Raji (cell line): ENCODE data around the gene DCP1B.

ENCODE experiments used
- POLR2A ChIP-seq: IDR thresholded peaks from 2 replicates; pipeline ENCODE4 v1.6.1; 2011; ENCODE audit warnings: low read depth, low read length, control low read depth; ENCODE audit not compliant: insufficient read depth

The DCP1B gene

DNA sequence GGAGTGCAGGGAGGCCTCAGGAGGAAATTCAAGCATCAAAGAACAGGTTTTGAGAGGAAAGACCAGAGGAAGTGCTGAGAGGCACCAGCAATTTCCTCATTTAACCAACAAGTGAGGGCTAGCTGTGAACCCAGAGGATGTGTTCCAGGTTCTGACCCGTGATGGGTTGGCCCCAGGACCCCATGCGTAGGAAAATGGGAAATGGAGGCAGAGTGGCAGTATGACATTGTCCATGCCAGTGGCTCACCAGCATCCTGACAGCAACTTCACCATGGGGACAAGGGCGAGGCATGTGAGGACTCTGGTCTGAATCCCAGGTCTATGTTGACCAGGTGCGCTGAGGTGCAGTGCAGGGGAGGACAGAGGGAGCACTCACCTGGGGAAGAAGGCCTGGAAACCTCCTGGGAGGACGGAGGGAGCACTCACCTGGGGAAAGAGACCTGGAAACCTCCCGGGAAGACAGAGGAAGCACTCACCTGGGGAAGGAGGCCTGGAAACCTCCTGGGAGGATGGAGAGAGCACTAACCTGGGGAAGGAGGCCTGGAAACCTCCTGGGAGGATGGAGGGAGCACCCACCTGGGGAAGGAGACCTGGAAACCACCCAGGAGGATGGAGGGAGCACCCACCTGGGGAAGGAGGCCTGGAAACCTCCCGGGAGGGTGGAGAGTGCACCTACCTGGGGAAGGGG lies 79.1 kb downstream of the DCP1B start:
- no peak for TF ChIP-seq POLR2A

GRCh38 chr12:1922985-1923384 lies 81.3 kb downstream of the DCP1B start:
- no peak for TF ChIP-seq POLR2A

- no peak for TF ChIP-seq POLR2A
Observed at GRCh38 chr12:1922075-1922709, 82.1 kb downstream of the DCP1B start.

DNA sequence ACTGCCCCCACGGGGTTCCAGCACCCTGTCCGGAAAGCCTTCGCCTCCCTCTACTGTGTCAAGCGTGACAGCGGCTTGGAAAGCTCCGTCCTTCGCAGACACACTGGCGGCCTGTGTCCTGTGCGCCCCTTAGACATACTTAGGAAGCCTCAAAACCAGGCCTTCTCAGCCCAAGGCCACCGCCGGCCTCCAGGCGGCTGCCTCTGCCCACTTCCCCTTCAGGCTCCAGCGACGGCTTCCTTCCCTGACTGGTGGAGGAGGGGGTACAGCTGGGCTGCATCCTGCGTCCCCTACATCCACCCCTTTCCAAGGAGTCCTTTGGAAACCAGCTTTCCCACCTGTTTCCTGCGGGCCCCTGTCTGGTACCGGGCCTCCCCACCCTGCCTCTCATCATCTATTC lies 83.3 kb downstream of the DCP1B start:
- no peak for TF ChIP-seq POLR2A

DNA sequence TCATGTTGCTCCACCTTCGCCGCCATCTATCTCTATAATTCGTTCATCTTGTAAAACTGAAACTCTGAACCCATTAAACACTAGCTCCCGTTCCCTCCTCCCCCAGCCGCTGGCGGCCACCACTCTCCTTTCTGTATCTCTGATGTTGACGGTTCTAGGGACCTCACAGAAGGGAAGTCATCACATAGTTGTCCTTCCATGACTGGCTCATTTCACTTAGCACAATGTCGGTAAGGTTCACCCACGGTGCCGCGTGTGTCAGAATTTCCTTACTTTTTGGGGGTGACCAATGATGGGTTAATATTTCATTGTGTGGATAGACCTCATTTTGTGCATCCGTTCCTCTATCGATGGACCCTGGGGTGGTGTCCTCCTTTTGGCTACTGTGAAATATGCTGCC lies 83.8 kb downstream of the DCP1B start:
- no peak for TF ChIP-seq POLR2A

GRCh38 chr12:1919763-1920162 lies 84.5 kb downstream of the DCP1B start:
- no peak for TF ChIP-seq POLR2A

DNA sequence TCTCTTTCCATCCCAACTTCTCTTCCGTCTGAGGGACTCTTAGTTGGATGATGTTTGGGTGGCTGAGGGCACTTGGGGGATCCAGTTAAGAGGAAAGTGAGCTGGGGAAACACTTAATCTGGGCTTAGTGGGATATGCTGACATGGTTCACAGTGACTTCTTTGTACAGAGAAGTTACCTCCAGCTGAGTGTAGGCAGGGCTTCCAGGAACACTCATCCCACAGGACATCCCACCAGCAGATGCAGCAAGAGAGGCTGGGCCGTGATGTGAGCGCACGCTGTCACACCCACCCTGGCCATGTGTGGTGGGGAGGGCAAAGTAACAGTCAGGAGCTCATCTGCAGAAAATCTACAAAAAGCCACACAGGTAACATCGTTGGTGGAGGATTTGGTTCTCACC lies 85.0 kb downstream of the DCP1B start:
- no peak for TF ChIP-seq POLR2A

DNA sequence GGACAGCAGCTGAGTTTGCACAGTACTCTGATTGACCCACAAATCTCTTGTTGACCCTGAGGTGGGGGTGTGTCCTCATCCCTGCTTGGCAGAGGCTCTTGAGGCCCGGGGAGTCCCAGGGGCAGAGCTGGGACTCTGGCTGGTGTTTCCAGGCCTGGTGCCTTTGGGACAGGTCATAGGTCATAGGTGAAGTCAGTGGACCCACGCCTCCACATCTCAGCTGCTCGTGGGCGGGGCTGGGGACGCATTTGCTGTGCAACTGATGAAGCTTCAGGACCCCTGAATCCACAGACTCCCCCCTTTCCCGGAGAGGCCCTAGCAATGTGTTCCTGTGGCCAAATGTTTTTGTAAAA lies 85.4 kb downstream of the DCP1B start:
- no peak for TF ChIP-seq POLR2A

GRCh38 chr12:1918081-1918883 lies 86.0 kb downstream of the DCP1B start, which contains the start of gene CACNA2D4:
Gene CACNA2D4 (minus strand): TSS chr12:1918652. CDS start chr12:1918473, 179 bp downstream.
- no peak for TF ChIP-seq POLR2A

DNA sequence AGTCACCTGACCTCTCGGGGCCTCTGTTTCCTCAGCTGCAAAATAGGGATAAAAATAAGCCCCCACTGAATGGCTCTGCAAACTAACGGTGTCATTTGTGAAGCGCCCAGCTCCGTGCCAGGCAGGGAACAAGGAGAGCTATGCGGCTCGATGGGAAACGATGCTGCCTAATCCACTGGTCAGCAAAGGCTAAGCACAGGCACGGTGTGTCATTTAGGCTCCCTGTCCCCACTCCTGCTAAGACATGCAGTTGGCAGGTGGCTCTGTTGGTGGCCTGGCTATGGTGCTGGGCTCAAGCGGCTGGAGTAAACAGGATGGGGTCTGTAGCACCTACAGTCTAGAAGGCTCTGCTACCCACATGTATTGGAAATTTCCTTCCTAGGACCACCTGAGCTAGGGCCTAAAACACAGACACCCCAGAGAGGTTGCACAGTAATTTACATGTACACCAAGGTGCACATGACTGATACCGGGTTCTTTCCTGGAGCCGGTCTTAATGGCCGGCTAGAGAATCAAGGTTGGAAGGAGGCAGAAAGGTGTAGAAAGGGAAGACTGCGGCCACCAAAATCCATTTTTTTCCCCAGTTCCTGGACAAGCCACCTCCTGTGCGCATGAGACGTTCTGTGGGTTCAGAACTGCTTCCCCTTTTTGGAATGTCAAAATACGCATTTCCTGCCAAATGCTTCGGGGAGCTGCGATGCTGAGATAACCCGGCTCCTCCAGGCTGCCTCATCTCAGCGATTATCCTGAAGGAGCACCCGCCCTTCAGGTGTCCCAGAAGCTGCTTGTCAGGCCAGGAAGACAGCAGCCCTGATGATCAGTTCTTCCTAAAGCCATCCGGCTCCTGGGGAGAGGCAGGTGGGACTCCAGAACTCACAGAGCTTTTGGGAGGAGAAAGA lies 86.8 kb downstream of the DCP1B start:
- TF ChIP-seq POLR2A = no peak

DNA sequence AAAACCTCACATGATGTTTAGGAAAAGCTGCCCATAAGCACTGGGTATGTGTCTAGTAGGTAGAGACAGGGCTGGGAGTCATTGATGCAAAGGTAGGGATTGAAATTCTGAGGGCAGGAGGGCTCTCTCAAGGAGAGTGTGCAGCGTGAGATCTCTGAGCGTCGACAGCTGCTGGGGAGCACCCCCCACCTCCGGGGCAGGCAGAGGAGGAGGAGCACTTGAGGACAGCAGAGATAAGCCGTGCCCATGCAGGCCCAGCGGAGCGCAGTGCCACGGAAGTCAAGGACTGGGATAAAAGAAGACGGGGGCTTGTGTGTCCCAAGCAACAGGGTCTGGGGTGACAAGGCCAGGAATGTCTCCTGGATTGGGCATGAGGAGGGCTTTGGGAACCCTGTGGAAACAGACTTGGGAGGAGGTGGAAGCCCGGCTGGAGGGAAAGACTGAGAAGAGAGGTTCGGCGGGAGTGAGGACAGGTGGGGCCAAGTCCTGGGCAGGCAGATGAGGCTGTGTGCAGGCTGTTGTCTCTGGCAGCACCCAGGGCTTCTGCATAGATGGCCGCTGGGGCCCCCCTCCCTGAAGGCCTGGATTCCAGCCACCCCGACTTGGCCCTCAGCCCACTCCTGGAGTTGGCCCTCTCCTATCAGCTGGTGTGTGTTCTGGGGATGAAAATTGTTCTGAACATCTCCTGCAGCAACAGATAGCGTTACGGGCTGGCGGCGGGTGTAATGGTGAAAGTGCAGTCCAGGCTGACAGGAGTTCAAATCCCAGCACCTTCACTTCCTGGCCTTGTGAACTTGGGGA lies 87.7 kb downstream of the DCP1B start:
- TF ChIP-seq POLR2A = no peak

DNA sequence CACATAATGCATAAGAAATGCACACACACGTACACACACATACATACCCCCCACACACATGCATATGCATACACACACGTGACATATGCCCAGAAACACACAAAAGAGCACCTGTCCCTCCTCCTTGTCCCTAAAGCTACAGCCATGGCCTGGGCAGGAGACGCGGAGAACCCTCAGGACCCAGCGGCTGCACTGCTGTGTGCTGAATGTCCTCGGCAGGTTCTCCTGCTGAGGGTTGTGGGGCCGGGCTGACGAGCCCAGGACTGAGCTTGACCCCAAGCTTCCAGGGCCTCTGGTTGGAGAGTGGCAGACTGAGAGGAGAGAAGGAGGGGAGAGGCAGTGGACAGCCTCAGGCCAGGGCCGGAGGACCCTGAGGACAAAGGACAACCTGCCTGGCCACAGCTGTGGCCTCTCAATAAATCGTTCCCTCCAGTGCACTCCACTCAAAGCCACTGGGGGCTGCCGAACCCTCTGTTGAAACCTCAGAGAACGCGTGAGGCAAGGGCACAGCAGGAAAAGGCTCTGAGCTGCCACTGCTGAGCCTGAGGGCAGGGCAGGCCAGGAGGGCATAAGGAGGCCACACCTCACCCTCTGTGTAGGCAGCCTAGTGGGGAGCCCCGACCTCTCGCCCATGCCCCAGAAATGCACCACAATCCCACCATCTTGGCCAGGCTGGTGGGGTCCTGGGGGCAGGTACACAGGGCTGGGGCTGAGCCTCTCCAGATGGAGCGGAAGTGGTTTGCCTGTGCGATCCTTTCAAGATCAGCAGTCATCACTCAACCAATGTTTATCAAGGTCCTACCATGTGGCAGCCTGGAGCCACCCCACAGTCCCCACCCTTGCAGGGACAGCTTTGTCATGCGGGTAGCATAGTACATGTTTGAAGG lies 88.9 kb downstream of the DCP1B start:
- no peak for TF ChIP-seq POLR2A
